AG09319 (cell line): Measurements from ENCODE around the gene ACTR1B.
"Not testable (repeated sequence)": the region's sequence is repeated elsewhere in the genome, so short reads cannot be mapped to it uniquely, and the experiment has no call there.

Experiments used
- DNase-seq: peaks from one replicate; pipeline ENCODE4 v3.0.0-alpha.2; 2010; ENCODE audit warnings: low read depth; ENCODE audit errors: extremely low read depth
- TF ChIP-seq, protein P1 (sequence below): IDR thresholded peaks from 2 replicates; pipeline ENCODE4 v1.5.1; 2011; ENCODE audit warnings: low read depth, mild to moderate bottlenecking, inconsistent platforms, low read length, moderate library complexity

Gene ACTR1B

DNA sequence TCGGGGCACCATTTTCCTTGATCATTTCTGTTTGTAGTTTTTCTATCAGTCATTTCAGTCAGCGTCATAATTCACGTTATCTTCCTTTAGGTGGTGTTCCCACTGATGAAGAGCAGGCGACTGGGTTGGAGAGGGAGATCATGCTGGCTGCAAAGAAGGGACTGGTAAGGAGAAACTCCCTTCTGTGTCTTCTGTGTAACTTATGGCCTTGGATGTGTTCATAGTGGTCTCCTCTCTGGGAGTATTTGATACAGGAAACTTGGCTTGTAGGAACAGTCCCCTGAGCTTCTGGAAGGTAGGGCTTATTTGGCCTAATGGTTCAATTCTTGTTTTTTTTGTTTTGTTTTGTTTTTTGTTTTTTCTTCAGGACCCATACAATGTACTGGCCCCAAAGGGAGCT is 16.9 kb downstream of the ACTR1B start:
- no peak for DNase-seq
- TF ChIP-seq, protein P1, sequence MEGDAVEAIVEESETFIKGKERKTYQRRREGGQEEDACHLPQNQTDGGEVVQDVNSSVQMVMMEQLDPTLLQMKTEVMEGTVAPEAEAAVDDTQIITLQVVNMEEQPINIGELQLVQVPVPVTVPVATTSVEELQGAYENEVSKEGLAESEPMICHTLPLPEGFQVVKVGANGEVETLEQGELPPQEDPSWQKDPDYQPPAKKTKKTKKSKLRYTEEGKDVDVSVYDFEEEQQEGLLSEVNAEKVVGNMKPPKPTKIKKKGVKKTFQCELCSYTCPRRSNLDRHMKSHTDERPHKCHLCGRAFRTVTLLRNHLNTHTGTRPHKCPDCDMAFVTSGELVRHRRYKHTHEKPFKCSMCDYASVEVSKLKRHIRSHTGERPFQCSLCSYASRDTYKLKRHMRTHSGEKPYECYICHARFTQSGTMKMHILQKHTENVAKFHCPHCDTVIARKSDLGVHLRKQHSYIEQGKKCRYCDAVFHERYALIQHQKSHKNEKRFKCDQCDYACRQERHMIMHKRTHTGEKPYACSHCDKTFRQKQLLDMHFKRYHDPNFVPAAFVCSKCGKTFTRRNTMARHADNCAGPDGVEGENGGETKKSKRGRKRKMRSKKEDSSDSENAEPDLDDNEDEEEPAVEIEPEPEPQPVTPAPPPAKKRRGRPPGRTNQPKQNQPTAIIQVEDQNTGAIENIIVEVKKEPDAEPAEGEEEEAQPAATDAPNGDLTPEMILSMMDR = no peak

DNA sequence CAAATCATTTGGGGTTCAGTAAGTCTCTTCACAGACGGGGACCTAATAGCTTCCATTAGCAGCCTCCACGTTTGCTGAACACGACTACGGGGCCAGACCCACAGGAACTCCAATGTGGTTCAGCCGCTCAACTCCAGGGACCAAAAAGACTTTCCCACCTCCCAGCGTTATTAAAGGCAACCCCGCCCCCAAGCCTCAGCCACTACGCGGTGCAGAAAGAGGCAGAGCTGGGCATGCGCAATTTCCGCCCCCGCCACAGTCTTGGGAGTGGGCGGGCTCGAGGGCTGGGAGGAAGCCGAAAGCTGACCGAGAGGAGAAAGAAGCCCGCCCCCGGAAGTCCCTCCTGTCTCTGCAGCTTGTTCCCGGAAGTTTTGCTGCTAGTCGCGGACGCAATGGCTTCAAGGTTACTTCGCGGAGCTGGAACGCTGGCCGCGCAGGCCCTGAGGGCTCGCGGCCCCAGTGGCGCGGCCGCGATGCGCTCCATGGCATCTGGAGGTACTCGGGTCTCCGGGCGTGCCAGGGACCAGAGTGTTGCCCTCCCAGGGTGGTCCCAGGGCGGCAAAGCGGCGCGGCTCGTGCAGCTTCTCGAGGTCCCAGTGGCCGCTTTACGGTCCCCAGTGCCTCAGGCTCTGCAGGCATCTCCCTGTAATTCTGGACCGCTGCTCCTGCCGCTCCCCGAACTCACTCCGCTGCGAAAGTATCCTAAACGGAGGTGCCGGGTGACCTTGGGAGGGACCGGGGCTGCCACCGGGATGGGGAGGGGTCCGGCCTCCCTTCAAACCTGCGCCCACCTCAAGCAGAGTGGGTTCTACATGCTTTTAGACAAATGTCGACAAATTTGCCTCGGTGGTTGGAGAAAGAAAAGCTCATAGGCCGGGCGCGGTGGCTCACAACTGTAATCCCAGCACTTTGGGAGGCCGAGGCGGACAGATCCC is 17.9 kb downstream of the ACTR1B start, which contains the start of gene COX5B:
COX5B (plus strand) TSS at position 368 of the 935 bp plus-strand sequence; CDS start at position 393, 25 bp downstream.
- TF ChIP-seq, protein P1 = no peak
- peak; percentile 86 for DNase-seq

DNA sequence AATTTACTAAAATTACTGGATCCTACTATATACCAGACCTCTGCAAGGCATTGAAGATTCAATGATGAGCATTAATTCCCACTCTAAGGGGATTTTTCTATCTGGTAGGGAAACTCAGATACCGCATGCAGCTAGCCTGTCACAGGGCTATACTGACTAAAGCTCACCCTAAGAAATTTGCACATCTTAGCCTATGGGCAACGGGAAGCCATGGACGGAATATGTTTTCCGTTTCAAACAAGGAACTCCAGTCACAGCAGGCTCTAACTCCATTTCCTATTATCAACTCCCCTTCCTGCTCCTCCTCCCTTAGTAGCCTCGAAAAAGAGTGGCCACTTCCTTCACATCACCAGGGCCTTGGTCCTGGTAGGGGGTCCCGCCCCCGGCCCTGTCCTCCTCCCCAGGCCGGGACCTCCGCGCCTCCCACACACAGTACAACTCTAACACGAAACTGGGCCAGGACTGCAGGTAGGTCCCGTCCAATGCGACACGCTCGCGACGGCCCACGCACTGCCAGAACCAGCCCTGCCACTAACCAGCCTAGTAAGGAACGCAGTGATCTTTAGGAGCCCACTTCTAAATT is 18.6 kb downstream of the ACTR1B start:
- TF ChIP-seq, protein P1 = no peak
- DNase-seq = no peak

DNA sequence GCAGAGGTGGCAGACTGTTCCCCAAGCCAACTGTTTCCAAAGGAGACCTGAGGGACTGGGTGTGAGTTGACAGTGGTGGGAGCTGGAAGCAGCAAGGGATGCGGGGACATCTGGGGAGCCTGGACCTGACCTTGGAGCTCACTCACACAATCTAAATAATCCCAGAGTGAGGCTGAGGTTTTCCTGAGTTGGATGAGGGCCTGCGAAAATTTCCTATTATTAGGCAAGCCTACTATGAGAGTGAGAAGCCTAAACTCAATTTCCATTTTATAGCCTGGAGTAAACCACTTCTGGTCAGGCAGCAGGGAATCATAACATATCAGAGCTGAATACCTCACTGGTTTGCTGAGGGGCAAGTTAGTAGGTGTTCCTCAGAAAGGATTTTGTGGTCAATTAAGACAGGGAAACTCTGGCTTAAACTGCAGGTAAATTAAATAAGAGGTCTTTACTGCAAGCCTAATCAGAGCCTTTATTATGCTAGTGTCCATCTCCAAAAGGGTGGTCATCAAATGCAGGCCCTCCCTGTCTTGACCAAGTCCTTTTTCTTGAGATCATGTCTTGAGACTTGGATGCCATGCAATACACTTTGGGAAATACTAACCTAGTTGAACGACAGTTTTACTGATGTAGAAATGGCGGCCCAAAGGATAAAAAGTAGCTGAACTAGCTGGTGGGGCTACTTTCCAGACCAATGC is 19.7 kb downstream of the ACTR1B start:
- TF ChIP-seq, protein P1 = no peak
- no peak for DNase-seq

DNA sequence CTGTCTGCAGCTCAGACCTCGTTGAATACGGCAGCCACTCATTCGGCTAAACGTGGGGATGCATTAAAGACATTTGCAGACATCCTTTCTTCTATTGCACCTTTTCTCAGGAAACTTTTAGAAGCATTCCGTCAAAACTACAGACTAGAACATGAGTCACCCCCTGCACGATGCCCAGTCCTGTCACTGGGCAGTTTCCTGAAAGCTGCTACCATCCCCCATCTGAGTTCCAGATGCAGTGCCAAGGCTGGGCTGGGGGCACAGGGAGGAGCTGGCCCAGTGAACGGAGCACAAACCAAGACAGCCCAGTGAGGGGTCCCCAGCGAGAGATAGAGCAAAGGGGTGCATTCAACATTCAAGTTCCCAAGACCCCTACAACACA is 37.8 kb downstream of the ACTR1B start:
- DNase-seq = not testable (repeated sequence)

DNA sequence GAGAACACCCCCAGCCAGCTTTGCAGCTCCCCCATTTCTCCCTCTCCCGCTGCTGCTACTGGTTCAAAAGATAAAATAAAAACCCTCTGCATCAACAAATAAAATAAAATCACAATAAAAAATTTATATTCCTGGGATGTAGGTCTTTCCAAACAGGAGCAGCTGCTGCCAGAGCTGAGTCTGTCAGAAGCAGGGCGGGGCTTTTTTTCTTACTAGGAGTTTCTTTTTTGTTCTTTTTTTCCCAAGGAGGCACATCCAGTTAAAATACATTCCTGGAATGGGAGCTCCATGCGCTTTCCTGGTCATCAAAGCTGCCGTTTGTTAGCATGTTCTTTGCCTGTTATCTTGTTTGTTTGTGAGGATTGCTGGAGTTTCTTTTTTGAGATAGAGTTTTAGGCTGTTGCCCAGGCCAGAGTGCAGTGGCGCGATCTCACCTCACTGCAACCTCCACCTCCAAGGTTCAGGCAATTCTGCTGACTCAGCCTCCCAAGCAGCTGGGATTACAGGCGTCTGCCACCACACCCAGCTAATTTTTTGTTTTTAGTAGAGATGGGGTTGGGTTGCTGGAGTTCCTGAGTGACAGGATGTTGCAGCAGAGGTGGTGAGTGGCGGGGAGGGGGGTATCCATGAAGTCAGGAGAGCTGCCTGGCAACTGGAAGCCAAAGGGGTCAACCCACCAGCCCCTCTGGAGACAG is 38.3 kb downstream of the ACTR1B start:
- DNase-seq = not testable (repeated sequence)

DNA sequence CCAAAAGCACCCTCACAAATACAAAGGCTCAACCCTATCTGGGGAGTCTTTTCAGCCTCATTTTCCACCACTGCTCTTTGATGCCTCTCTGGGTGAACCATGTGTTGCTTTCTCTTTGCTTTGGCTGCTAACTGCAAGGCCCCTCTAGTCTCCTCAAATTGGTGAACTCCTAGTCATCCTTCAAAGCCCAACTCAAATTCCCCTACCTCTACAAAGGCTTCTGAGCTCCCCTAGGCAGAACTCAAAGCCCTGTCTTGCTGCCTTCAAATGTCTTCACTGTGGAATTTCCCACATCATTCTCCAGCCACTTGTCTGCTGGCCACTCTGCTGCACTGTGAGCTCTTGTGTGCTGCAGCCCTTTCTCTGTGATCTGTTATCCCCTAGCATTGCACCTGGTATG is 40.9 kb downstream of the ACTR1B start:
- not testable (repeated sequence) for DNase-seq

DNA sequence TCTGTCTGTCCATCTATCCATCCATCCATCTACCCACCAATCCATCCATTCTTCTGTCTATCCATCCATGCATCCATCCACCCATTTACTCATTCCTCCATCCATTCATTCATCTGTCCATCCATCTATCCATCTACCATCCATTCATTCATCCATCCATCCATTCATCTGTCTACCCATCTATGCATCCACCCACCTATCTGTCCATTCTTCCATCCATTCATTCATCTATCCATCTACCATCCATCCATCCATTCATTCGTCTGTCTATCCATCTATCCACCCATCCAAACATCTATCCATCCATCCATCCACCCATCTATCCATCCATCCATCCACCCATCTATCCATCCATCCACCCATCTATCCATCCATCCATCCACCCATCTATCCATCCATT is 43.4 kb downstream of the ACTR1B start:
- DNase-seq = not testable (repeated sequence)

DNA sequence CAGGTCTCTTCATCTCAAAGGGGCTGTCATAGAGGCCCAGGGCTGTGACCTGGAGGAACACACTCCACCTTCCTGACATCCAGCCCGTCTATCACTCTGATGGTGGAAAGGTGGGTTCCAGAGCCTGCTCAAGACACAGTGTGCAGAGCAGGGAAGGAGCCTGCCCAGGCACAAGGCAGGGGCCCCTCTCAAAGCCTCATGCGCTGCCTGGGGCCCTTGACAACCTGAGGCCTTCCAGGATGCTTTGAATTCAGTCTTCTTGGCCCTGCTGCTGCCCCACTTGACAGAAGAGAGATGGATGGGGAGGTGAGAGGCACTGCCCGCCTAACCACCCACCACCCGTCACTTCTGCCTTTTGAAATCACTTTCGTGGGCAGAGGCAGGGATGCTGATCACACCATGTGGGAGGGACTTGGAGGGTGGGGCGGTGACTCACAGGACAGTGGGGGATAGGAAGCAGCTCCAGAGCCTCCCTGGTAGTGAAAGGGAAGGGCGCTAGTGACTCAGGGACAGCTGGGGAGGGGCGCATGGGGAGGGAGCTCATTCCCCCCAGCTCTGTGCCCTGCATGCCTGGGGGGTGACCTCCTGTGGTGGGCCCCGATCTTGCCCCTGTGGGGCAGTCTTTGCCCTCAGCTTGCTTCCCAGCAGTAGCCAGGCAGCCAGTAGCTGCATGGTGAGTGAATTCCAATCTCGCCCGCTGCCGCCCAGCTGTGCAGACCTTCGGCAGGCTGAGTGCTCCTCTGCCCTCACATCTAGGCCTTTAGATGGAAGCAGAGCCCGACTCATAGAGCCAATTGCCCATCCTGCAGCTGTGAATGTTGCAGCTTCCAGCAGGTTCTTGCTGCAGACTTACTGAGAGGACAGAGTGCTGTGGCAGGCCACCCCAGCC is 44.7 kb downstream of the ACTR1B start:
- DNase-seq = not testable (repeated sequence)
